Breast epithelium (tissue), 4 donors: ENCODE measurements around the gene PHACTR2. TPM values are rescaled to one million over a fixed set of nuclear protein-coding genes. Genes with fewer than 3 reads are reported as not detected.

Experiments used
- DNase-seq, 2 donors: peaks; one replicate each; pipeline ENCODE4 v3.0.0-alpha.2; 2019; ENCODE audit warnings: low spot score in 2 of 2
- H3K27ac ChIP-seq, 2 donors: fragments of 200-600 bp; sonication (generic) in 1 of 2; one replicate each; pipeline ENCODE4 v1.5.1; 2016 to 2019; ENCODE audit warnings: mild to moderate bottlenecking in 1 of 2
- H3K27me3 ChIP-seq, 2 donors: fragments of 200-600 bp; sonication (generic) in 1 of 2; one replicate each; pipeline versions ENCODE4 v1.5.1 to v1.6.0; 2017 to 2019; ENCODE audit warnings: control low read depth in 1 of 2, mild to moderate bottlenecking in 1 of 2
- H3K36me3 ChIP-seq: fragments of 200-600 bp; one replicate; pipeline ENCODE4 v1.5.1; 2019
- H3K4me1 ChIP-seq, 2 donors: fragments of 200-600 bp; sonication (generic); one replicate each; pipeline ENCODE4 v1.5.1; 2016 to 2019; ENCODE audit warnings: control low read depth in 1 of 2
- H3K4me3 ChIP-seq, 3 donors: fragments of 200-600 bp; sonication (generic); 1 replicate in 2 of 3; 2 replicates in 1 of 3; pipeline ENCODE4 v1.5.1; 2016 to 2019; ENCODE audit warnings: mild to moderate bottlenecking in 3 of 3, moderate library complexity in 2 of 3
- H3K9me3 ChIP-seq, 2 donors: fragments of 200-600 bp; sonication (generic) in 1 of 2; one replicate each; pipeline ENCODE4 v1.5.1; 2016 to 2019; ENCODE audit warnings: control low read depth in 1 of 2
- POLR2A ChIP-seq: fragments of 450-650 bp; IDR thresholded peaks from one replicate; pipeline ENCODE4 v1.6.1; 2016; ENCODE audit warnings: antibody characterized with exemption, mild to moderate bottlenecking, moderate library complexity
- POLR2AphosphoS5 ChIP-seq, 3 donors: sonication (generic); formaldehyde crosslinking; IDR thresholded peaks; one replicate each; pipeline ENCODE4 v1.6.1; 2017; ENCODE audit warnings: antibody characterized with exemption in 3 of 3
- intact Hi-C: fragments of 100-400 bp; cut with DNase I; formaldehyde crosslinking; loops from one replicate; pipeline ENCODE4 v1.15.1; 2023; ENCODE audit warnings: low total_unique reads
- total RNA-seq, 3 donors: library from RNA; depleted of rRNA; stranded (reverse); fragments of >200 nt; gene quantifications; one replicate each; pipeline ENCODE4 v1.1.0, GENCODE V29; 2016
- TF ChIP-seq, protein P1 (sequence below), 3 donors: fragments of 450-650 bp; IDR thresholded peaks; one replicate each; pipeline ENCODE4 v1.5.1; 2016 to 2017; ENCODE audit warnings: antibody characterized with exemption in 3 of 3, mild to moderate bottlenecking in 3 of 3, moderate library complexity in 3 of 3

Gene PHACTR2
- total RNA-seq, 3 donors from 2014 or later = 27.5 to 53.3 (median 52.4) TPM

GRCh38 chr6:143699430-143699825, 21.7 kb downstream of the PHACTR2 start:
- intact Hi-C loops = no loop called here
- DNase-seq = no peak
- Histone ChIP-seq H3K4me1 (peaks cover 0 to 11% of the 10 kb centered on the region in 2 donors), H3K27me3 (no peaks in the 10 kb centered on the region), H3K36me3 (no peaks in the 10 kb centered on the region), H3K27ac (no peak overlapping the region), H3K9me3 (no peaks in the 10 kb centered on the region), H3K4me3 (no peak overlapping the region)
- no peak for TF ChIP-seq POLR2A
- TF ChIP-seq POLR2AphosphoS5 (IDR thresholded peaks at IDR 0.05) = no peak
- TF ChIP-seq, protein P1, sequence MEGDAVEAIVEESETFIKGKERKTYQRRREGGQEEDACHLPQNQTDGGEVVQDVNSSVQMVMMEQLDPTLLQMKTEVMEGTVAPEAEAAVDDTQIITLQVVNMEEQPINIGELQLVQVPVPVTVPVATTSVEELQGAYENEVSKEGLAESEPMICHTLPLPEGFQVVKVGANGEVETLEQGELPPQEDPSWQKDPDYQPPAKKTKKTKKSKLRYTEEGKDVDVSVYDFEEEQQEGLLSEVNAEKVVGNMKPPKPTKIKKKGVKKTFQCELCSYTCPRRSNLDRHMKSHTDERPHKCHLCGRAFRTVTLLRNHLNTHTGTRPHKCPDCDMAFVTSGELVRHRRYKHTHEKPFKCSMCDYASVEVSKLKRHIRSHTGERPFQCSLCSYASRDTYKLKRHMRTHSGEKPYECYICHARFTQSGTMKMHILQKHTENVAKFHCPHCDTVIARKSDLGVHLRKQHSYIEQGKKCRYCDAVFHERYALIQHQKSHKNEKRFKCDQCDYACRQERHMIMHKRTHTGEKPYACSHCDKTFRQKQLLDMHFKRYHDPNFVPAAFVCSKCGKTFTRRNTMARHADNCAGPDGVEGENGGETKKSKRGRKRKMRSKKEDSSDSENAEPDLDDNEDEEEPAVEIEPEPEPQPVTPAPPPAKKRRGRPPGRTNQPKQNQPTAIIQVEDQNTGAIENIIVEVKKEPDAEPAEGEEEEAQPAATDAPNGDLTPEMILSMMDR (IDR thresholded peaks at IDR 0.05) = no peak

DNA sequence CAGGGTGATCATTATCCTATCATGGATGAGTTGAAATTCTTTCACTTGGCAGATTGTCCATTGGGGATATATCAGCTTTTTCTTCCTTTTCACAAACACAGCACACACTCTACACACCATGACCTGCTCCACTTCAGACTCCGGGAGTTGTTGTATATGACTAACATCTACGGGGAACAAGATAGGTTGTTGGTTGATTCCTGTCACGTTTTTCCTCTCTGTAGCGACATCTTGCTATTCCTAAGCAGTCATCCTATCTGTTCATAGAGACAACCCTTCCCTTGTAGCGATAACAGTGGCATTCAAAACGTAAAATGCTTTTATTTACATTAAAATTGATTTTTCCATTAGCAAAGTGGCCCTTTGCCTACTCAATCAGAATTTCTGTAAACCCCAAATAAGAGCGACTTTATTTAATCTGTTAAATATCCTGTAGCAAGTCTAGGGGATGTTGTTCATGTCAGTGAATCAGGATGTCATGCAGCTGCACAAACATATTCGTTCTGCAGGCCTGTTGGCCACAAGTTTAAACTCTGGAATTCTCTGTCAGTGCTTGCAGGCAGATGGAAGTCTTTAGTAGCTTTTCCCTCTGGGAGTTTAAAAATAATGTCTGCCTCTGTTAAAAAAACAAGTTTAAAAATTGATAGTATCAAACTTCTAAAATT, 23.1 kb downstream of the PHACTR2 start:
- no peak for DNase-seq
- no peaks in the 10 kb centered on the region for H3K36me3 ChIP-seq
- intact Hi-C loops = no loop called here
- H3K9me3 ChIP-seq = no peaks in the 10 kb centered on the region
- TF ChIP-seq POLR2A (no peak), POLR2AphosphoS5 (IDR thresholded peaks at IDR 0.05) (no peak)
- TF ChIP-seq, protein P1 (IDR thresholded peaks at IDR 0.05) = no peak
- peaks cover 0 to 7% of the 10 kb centered on the region in 2 donors for H3K4me1 ChIP-seq
- no peak overlapping the region for H3K4me3 ChIP-seq
- peak overlapping the region in 1 of 2 donors; percentile 3 for H3K27ac ChIP-seq
- no peaks in the 10 kb centered on the region for H3K27me3 ChIP-seq

GRCh38 chr6:143701349-143702234, 23.8 kb downstream of the PHACTR2 start:
- Histone ChIP-seq H3K27me3 (no peaks in the 10 kb centered on the region), H3K4me1 (peaks cover 0 to 3% of the 10 kb centered on the region in 2 donors), H3K36me3 (no peaks in the 10 kb centered on the region), H3K27ac (peak overlapping the region in 1 of 2 donors; percentile 13), H3K9me3 (no peaks in the 10 kb centered on the region), H3K4me3 (no peak overlapping the region)
- intact Hi-C loops = no loop called here
- TF ChIP-seq POLR2A = no peak
- no peak for TF ChIP-seq POLR2AphosphoS5 (IDR thresholded peaks at IDR 0.05)
- TF ChIP-seq, protein P1 (IDR thresholded peaks at IDR 0.05) = no peak
- DNase-seq = no peak

GRCh38 chr6:143705569-143705968, 27.8 kb downstream of the PHACTR2 start:
- DNase-seq = no peak
- no peaks in the 10 kb centered on the region for H3K9me3 ChIP-seq
- no peaks in the 10 kb centered on the region for H3K27me3 ChIP-seq
- H3K4me3 ChIP-seq = no peak overlapping the region
- H3K4me1 ChIP-seq = no peaks in the 10 kb centered on the region
- TF ChIP-seq POLR2A (no peak), POLR2AphosphoS5 (IDR thresholded peaks at IDR 0.05) (no peak)
- TF ChIP-seq, protein P1 (IDR thresholded peaks at IDR 0.05) = no peak
- no peaks in the 10 kb centered on the region for H3K36me3 ChIP-seq
- intact Hi-C loops = no loop called here
- H3K27ac ChIP-seq = no peak overlapping the region

GRCh38 chr6:143707697-143708096, 29.9 kb downstream of the PHACTR2 start:
- no peak overlapping the region for H3K4me3 ChIP-seq

More at GRCh38 chr6:143707697-143708096, 29.9 kb downstream of the PHACTR2 start:
- intact Hi-C loops = no loop called here
- DNase-seq = no peak
- no peak overlapping the region for H3K27ac ChIP-seq
- no peaks in the 10 kb centered on the region for H3K27me3 ChIP-seq
- H3K9me3 ChIP-seq = no peaks in the 10 kb centered on the region
- no peaks in the 10 kb centered on the region for H3K36me3 ChIP-seq
- no peaks in the 10 kb centered on the region for H3K4me1 ChIP-seq
- TF ChIP-seq POLR2A = no peak
- TF ChIP-seq, protein P1 (IDR thresholded peaks at IDR 0.05) = no peak
- TF ChIP-seq POLR2AphosphoS5 (IDR thresholded peaks at IDR 0.05) = no peak
